ENCODE data around the gene MFAP1. TPM values are rescaled to one million over a fixed set of nuclear protein-coding genes. Genes with fewer than 3 reads are reported as not detected.

The MFAP1 gene
- 24.9 to 33.6 TPM (median 28.5 TPM) in 5 replicates for total RNA-seq (2022; extraction: Qiagen RNA extraction; ENCODE audit: low read depth)

GRCh38 chr15:43824302-43825246 is at the start of gene MFAP1:
TSS of gene MFAP1 (minus strand) at chr15:43824690. CDS start at chr15:43824569, 121 bp downstream.

DNA sequence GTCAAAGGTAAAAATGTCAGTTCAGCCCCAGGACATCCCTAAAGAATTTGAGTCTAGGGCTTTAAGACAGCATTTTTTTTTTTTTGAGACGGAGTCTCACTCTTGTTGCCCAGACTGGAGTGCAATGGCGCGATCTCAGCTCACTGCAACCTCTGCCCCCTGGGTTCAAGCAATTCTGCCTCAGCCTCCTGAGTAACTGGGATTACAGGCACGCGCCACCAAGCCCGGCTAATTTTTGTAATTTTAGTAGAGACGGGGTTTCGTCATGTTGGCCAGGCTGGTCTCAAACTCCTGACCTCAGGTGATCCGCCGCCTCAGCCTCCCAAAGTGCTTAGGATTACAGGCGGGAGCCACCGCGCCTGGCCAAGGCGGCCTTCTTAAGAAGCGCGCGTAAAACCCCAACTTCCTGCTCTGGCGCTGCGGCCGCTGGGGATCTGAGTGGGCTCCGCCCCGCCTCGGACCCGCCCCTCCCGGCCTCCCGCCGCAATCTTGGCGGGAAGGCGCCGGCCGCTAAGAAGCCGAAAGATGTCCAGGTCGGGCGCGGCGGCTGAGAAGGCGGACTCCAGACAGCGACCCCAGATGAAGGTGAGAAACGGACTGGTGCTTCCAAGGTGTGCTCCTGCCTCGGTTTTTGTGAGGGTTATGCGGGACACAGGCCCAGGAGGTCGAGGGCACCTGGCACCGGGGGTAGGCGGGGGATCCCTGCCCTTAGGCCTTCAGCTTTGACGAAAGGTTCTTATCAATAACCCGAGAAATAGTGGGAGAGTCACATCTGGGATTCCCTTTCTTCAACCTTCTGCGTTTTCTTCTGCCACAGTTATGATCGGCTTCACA is 2.2 kb upstream of the MFAP1 start, which contains the start of gene WDR76:
WDR76 (plus strand) TSS at position 495 of the 834 bp plus-strand sequence; CDS start at position 526, 31 bp downstream.

DNA sequence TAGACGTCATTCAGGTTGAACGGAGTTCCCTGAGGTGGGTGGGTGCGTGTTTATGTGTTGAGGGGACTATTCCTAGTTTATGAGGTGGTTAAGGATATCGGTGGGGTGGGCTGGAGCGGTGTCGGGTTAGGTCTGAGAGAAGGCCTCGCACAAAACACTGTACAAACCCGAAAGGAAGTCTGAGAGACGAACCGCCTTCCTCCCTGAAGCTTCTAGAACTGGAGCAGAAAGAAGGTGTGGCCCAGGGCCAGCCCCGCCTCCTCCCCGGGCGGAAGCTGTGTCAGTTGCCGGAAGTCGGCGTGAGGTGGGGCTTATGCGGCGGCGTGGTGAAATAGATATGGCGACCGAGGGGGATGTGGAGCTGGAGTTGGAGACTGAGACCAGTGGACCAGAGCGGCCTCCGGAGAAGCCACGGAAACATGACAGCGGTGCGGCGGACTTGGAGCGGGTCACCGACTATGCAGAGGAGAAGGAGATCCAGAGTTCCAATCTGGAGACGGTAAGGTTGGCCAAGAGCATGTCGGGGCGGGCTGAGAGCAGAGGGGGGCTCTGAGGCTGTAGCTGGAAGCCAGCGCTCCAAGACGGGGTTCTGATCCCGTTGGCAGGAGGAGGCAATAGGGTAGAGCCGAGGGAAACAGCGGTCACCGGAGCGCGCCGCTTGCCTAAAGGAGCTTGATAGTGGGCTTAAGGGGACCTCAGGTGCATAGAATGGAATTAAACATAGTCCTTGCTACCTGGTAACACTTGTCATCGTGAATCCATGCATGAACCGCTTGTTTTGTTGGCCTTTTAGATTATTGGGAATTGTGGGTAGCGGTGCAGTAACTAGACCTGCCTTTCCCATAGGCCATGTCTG is 24.0 kb downstream of the MFAP1 start, which contains the start of gene HYPK:
HYPK (plus strand) TSS at position 314 of the 856 bp plus-strand sequence; CDS start at position 338, 24 bp downstream.

GRCh38 chr15:43799945-43800285 is 24.6 kb downstream of the MFAP1 start, which contains the start of gene SERINC4:
TSS of gene SERINC4 (minus strand) at chr15:43800220. CDS start at chr15:43799986, 234 bp downstream.

DNA sequence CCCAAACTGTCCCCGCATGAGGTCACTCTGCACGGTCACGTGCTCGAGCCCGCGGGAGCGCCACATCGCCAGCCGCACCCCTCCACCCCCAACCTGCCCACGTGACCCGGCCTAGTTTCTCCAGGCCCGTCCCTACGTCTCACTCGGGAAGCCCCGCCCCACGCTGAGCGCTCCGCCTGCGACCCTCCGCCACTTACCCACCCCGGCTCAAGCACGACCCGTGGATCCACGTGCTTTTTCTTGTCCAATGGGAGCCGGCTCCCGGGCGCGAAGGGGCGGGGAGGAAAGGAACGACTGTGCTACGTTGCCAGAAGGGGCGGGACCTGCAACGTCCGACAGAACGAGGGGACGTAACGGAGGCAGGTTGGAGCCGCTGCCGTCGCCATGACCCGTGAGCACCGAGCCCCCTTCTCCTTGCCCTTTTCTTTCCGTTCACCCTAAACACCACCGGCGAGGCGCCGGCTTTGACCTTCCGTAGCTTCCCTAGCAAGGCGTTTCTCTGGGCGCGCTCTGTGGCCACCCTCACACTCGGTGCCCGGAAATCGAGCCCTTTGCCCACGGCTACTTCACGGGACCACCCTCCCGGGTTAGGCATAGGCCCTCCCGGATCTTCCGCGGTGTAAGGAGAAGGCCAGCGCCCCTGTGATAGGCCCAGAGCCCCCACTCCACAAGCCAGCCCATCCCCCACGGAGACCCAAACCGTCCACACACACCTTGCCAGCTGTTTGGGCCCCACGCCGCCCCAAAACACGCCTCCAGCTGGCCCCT is 32.3 kb downstream of the MFAP1 start, which contains the start of gene SERF2:
SERF2 (plus strand) TSS at position 328 of the 768 bp plus-strand sequence; CDS start at position 385, 57 bp downstream.

DNA sequence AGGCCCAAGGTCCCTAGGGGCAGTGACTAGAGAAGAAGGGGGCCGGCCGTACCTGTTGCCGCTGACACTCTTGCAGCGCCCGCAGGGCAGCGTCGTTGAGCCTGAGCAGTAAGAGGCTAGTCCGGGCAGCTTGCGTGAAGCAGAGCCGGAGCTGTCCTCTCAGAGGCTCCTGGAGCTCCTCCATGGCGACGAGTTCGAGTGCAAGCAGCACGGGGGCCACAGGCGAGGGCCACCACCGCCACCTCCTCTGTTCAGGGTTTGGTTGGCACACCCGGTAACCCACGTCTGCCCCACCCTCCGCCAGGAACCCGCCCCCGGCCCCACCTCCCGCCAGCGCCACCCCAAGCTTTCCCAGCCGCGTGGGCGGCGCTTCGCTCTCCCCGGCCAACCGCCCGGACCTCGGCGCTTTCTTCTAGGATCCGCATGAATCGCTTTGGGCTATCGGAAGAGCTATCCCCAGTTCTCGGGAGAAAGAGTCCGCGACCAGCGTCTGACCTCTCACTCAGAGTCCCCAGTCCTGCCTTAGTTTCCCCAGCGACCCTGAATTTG is 47.7 kb downstream of the MFAP1 start, which contains the start of gene ELL3:
ELL3 (minus strand) TSS at position 249 of the 549 bp plus-strand sequence; CDS start at position 184, 65 bp downstream.

Other genes starting within 250 kb of the MFAP1 start
- 5.1 to 8.1 TPM (median 5.8 TPM) in 5 replicates for gene PPIP5K1, start 234.5 kb downstream of the MFAP1 start, total RNA-seq (2022; extraction: Qiagen RNA extraction; ENCODE audit: low read depth)
- gene CKMT1B, start 230.7 kb downstream of the MFAP1 start, total RNA-seq (2022; extraction: Qiagen RNA extraction; ENCODE audit: low read depth) = 2.6 to 7.6 TPM (median 3.8 TPM) in 5 replicates
- gene STRC, start 205.9 kb downstream of the MFAP1 start, total RNA-seq (2022; extraction: Qiagen RNA extraction; ENCODE audit: low read depth) = 0.09 to 0.45 TPM (median 0.13 TPM) in 5 replicates
- 0.40 to 3.4 TPM (median 0.84 TPM) in 5 replicates for gene CATSPER2, start 175.8 kb downstream of the MFAP1 start, total RNA-seq (2022; extraction: Qiagen RNA extraction; ENCODE audit: low read depth)
- 1.2 to 3.3 TPM (median 2.4 TPM) in 5 replicates for gene CKMT1A, start 130.8 kb downstream of the MFAP1 start, total RNA-seq (2022; extraction: Qiagen RNA extraction; ENCODE audit: low read depth)
- 284 to 371 TPM (median 365 TPM) in 5 replicates for gene PDIA3, start 78.3 kb downstream of the MFAP1 start, total RNA-seq (2022; extraction: Qiagen RNA extraction; ENCODE audit: low read depth)
- gene ELL3, start 47.7 kb downstream of the MFAP1 start, total RNA-seq (2022; extraction: Qiagen RNA extraction; ENCODE audit: low read depth) = 1.1 to 2.2 TPM (median 1.6 TPM) in 5 replicates
- 438 to 716 TPM (median 681 TPM) in 5 replicates for gene SERF2, start 32.4 kb downstream of the MFAP1 start, total RNA-seq (2022; extraction: Qiagen RNA extraction; ENCODE audit: low read depth)
- 0.05 to 0.12 TPM (median 0.08 TPM) in 4 of 5 replicates, not detected in the other for gene SERINC4, start 24.5 kb downstream of the MFAP1 start, total RNA-seq (2022; extraction: Qiagen RNA extraction; ENCODE audit: low read depth)
- 3.0 to 6.1 TPM (median 4.8 TPM) in 5 replicates for gene HYPK, start 24.1 kb downstream of the MFAP1 start, total RNA-seq (2022; extraction: Qiagen RNA extraction; ENCODE audit: low read depth)
- 10.5 to 15.0 TPM (median 12.0 TPM) in 5 replicates for gene WDR76, start 2.3 kb upstream of the MFAP1 start, total RNA-seq (2022; extraction: Qiagen RNA extraction; ENCODE audit: low read depth)

Data from A549 treated with CpdA at 1 μM for 4 hours (cell line).